Activated CD8-positive, alpha-beta memory T cell treated with anti-CD3 and anti-CD28 coated beads for 24 hours (primary cell): ENCODE measurements around the gene AMPD3.
A peak's percentile ranks its signal among the peaks of the same experiment; 100 is the strongest.

Source experiments
- DNase-seq: peaks from one replicate; pipeline ENCODE4 v3.0.0-alpha.2; 2020

Gene AMPD3

GRCh38 chr11:10490398-10491241 lies 35.6 kb downstream of the AMPD3 start:
- DNase-seq = peak; percentile 38

GRCh38 chr11:10492084-10492483 lies 37.0 kb downstream of the AMPD3 start:
- no peak for DNase-seq

GRCh38 chr11:10493041-10493663 lies 38.1 kb downstream of the AMPD3 start:
- no peak for DNase-seq

- DNase-seq = peak; percentile 38
These were observed 39.8 kb downstream of the AMPD3 start for GRCh38 chr11:10494636-10495463.

GRCh38 chr11:10495464-10495786 lies 40.4 kb downstream of the AMPD3 start:
- peak; percentile 47 for DNase-seq

GRCh38 chr11:10496296-10496936 lies 41.4 kb downstream of the AMPD3 start:
- DNase-seq = peak; percentile 40

GRCh38 chr11:10497371-10498021 lies 42.4 kb downstream of the AMPD3 start:
- peak; percentile 32 for DNase-seq

- peak; percentile 37 for DNase-seq
These were observed 42.9 kb downstream of the AMPD3 start for GRCh38 chr11:10498022-10498400.

- DNase-seq = peak; percentile 38
These were observed 43.6 kb downstream of the AMPD3 start for GRCh38 chr11:10498426-10499250.

GRCh38 chr11:10499452-10499851 lies 44.4 kb downstream of the AMPD3 start:
- DNase-seq = peak; percentile 40

- DNase-seq = peak; percentile 46
These were observed 45.0 kb downstream of the AMPD3 start for GRCh38 chr11:10499874-10500601.

GRCh38 chr11:10500757-10501684 lies 46.0 kb downstream of the AMPD3 start:
- no peak for DNase-seq

GRCh38 chr11:10502065-10502680 lies 47.1 kb downstream of the AMPD3 start:
- DNase-seq = no peak

- DNase-seq = no peak
These were observed 47.7 kb downstream of the AMPD3 start for GRCh38 chr11:10502770-10503169.

- DNase-seq = no peak
These were observed 48.2 kb downstream of the AMPD3 start for GRCh38 chr11:10503221-10503620.

GRCh38 chr11:10503777-10504480 lies 48.9 kb downstream of the AMPD3 start:
- DNase-seq = no peak

GRCh38 chr11:10504490-10504889 lies 49.4 kb downstream of the AMPD3 start:
- no peak for DNase-seq

- no peak for DNase-seq
These were observed 50.4 kb downstream of the AMPD3 start for GRCh38 chr11:10505278-10506007.
